HCT116 (cell line): ENCODE measurements around the gene SLC10A2. TPM values are rescaled to one million over a fixed set of nuclear protein-coding genes. Genes with fewer than 3 reads are reported as not detected.

Experiments
- ATAC-seq: fragments of 200-7000 bp; cut with Tn5 transposase; 2 replicates; pipeline ENCODE4 v1.9.1; 2020; ENCODE audit warnings: mild to moderate bottlenecking, moderate library complexity
- BruUV-seq: library from RNA; stranded (reverse); fragments of 400-500 nt; replicated peaks from 2 replicates; lab custom pipeline; 2021; lab: Mats Ljungman, UMichigan
- CTCF ChIA-PET: fragments of 300-600 bp; sonication (Branson Sonifier 250); formaldehyde crosslinking; loops from one replicate; lab custom pipeline; 2021; ENCODE audit warnings: antibody characterized with exemption; lab: Charles Lee
- POLR2A ChIA-PET: fragments of 300-600, 350-600 bp; sonication (Branson Sonifier 250); formaldehyde crosslinking; loops from one replicate; lab custom pipeline; 2021; ENCODE audit warnings: antibody characterized with exemption; lab: Charles Lee
- RAD21 ChIA-PET, 2 experiments: fragments of 300-600 bp; sonication (Branson Sonifier 250); formaldehyde crosslinking; loops; one replicate each; lab custom pipeline; 2023; ENCODE audit warnings: low total read pairs in 2 of 2; ENCODE audit not compliant: uncharacterized antibody in 2 of 2, unreplicated experiment in 2 of 2, low non-redundant PET in 1 of 2; lab: Charles Lee
- DNase-seq: peaks from one replicate; pipeline ENCODE4 v3.0.0-alpha.2; 2010; ENCODE audit warnings: low read depth, low spot score
- H2AFZ ChIP-seq: fragments of 200-600 bp; shearing (Covaris generic), sonication (generic); 2 replicates; pipeline ENCODE4 v1.6.1; 2017; ENCODE audit warnings: low read depth, mixed run types, mixed read lengths, antibody characterized with exemption, low read length; ENCODE audit not compliant: poor library complexity, severe bottlenecking
- H3K27ac ChIP-seq: 2 replicates; pipeline ENCODE4 v1.5.1; 2012; ENCODE audit warnings: low read depth, low read length
- H3K27me3 ChIP-seq: fragments of 200-600 bp; sonication (generic); 2 replicates; pipeline ENCODE4 v1.6.1; 2016; ENCODE audit warnings: mixed run types, low read length, mixed read lengths; ENCODE audit not compliant: insufficient read depth
- H3K36me3 ChIP-seq, 2 experiments: fragments of 200-500 bp in 1 of 2; fragments of 200-600 bp in 1 of 2; sonication (Bioruptor generic) in 1 of 2; sonication (generic) in 1 of 2; 2 replicates each; pipeline versions ENCODE4 v1.5.1 to v1.6.1; 2014 to 2016; ENCODE audit warnings: low read length in 2 of 2, inconsistent platforms in 1 of 2, mixed read lengths in 1 of 2, mixed run types in 1 of 2; ENCODE audit not compliant: insufficient read depth in 2 of 2, control insufficient read depth in 1 of 2
- H3K4me1 ChIP-seq, 2 experiments: fragments of 200-600 bp in 1 of 2; sonication (generic) in 1 of 2; 2 replicates each; pipeline versions ENCODE4 v1.5.1 to v1.6.1; 2012 to 2017; ENCODE audit warnings: low read length in 2 of 2, inconsistent platforms in 1 of 2, mild to moderate bottlenecking in 1 of 2, mixed read lengths in 1 of 2, mixed run types in 1 of 2, moderate library complexity in 1 of 2; ENCODE audit not compliant: insufficient read depth in 2 of 2, control insufficient read depth in 1 of 2
- H3K4me2 ChIP-seq: fragments of 200-600 bp; sonication (generic); 2 replicates; pipeline ENCODE4 v1.6.1; 2017; ENCODE audit warnings: mixed run types, low read length, mixed read lengths
- H3K4me3 ChIP-seq, 2 experiments: fragments of 200-600 bp in 1 of 2; sonication (generic) in 1 of 2; replicated peaks in 1 of 2; 2 replicates each; pipeline ENCODE4 v1.5.1; 2011 to 2016; ENCODE audit warnings: low read length in 2 of 2, control low read depth in 1 of 2, low read depth in 1 of 2, mild to moderate bottlenecking in 1 of 2, mixed read lengths in 1 of 2, mixed run types in 1 of 2
- H3K79me2 ChIP-seq: fragments of 200-600 bp; sonication (generic); 2 replicates; pipeline ENCODE4 v1.6.1; 2017; ENCODE audit warnings: mild to moderate bottlenecking, mixed run types, low read length, moderate library complexity, mixed read lengths; ENCODE audit not compliant: insufficient read depth
- H3K9ac ChIP-seq: fragments of 200-600 bp; sonication (generic); 2 replicates; pipeline ENCODE4 v1.6.1; 2016; ENCODE audit warnings: low read length, mixed read lengths
- H3K9me2 ChIP-seq: fragments of 200-600 bp; sonication (generic), shearing (Covaris generic); 2 replicates; pipeline ENCODE4 v1.6.1; 2017; ENCODE audit warnings: mixed run types, mild to moderate bottlenecking, moderate library complexity; ENCODE audit not compliant: insufficient read depth
- H3K9me3 ChIP-seq, 2 experiments: fragments of 200-500 bp in 1 of 2; fragments of 200-600 bp in 1 of 2; sonication (Bioruptor generic) in 1 of 2; sonication (generic) in 1 of 2; 2 replicates each; pipeline ENCODE4 v1.6.1; 2014 to 2017; ENCODE audit warnings: low read length in 2 of 2, mixed read lengths in 2 of 2, inconsistent platforms in 1 of 2, low read depth in 1 of 2, mild to moderate bottlenecking in 1 of 2, mixed run types in 1 of 2, moderate library complexity in 1 of 2; ENCODE audit not compliant: control insufficient read depth in 1 of 2, insufficient read depth in 1 of 2
- H4K20me1 ChIP-seq: fragments of 200-600 bp; sonication (generic), shearing (Covaris generic); 2 replicates; pipeline ENCODE4 v1.6.1; 2017; ENCODE audit warnings: mixed run types, mild to moderate bottlenecking, moderate library complexity; ENCODE audit not compliant: insufficient read depth
- CBX3 ChIP-seq: IDR thresholded peaks from 2 replicates; pipeline ENCODE4 v1.6.1; 2012; ENCODE audit warnings: low read depth
- EGR1 ChIP-seq: IDR thresholded peaks from 2 replicates; pipeline ENCODE4 v1.6.1; 2012; ENCODE audit warnings: low read depth
- ELF1 ChIP-seq: IDR thresholded peaks from 2 replicates; pipeline ENCODE4 v1.6.1; 2012; ENCODE audit warnings: low read depth, borderline replicate concordance
- EZH2phosphoT487 ChIP-seq: fragments of 200-600 bp; IDR thresholded peaks from 2 replicates; pipeline ENCODE4 v1.6.1; 2018; ENCODE audit warnings: antibody characterized with exemption, borderline replicate concordance
- FOSL1 ChIP-seq: IDR thresholded peaks from 2 replicates; pipeline ENCODE4 v1.6.1; 2012; ENCODE audit warnings: low read depth
- JUND ChIP-seq: IDR thresholded peaks from 2 replicates; pipeline ENCODE4 v1.6.1; 2012
- MAX ChIP-seq: IDR thresholded peaks from 2 replicates; pipeline ENCODE4 v1.6.1; 2012
- POLR2A ChIP-seq: IDR thresholded peaks from 2 replicates; pipeline ENCODE4 v1.7.0; 2011; ENCODE audit warnings: borderline replicate concordance; ENCODE audit not compliant: insufficient read depth, insufficient read length; ENCODE audit errors: extremely low read depth
- POLR2AphosphoS5 ChIP-seq: IDR thresholded peaks from 2 replicates; pipeline ENCODE4 v1.6.1; 2011; ENCODE audit warnings: mild to moderate bottlenecking, low read depth, low read length, moderate library complexity
- RAD21 ChIP-seq: IDR thresholded peaks from 2 replicates; pipeline ENCODE4 v1.6.1; 2012; ENCODE audit warnings: low read depth, mild to moderate bottlenecking
- TCF7L2 ChIP-seq: IDR thresholded peaks from 2 replicates; pipeline ENCODE4 v1.7.0; 2011; ENCODE audit warnings: borderline replicate concordance, inconsistent platforms; ENCODE audit not compliant: insufficient read depth, insufficient read length; ENCODE audit errors: extremely low read depth
- YY1 ChIP-seq: IDR thresholded peaks from 2 replicates; pipeline ENCODE4 v1.6.1; 2011; ENCODE audit warnings: low read length, low read depth, moderate library complexity, mild to moderate bottlenecking; ENCODE audit not compliant: insufficient replicate concordance; ENCODE audit errors: extremely low read depth
- intact Hi-C: fragments of 100-400 bp; cut with micrococcal nuclease; formaldehyde crosslinking; loops from 2 replicates; pipeline ENCODE4 v1.10.0; 2022
- total RNA-seq: library from RNA; stranded (reverse); gene quantifications from one replicate; pipeline ENCODE4 v1.2.1, GENCODE V29; 2021; ENCODE audit not compliant: unreplicated experiment
- TF ChIP-seq, protein P1 (sequence below): IDR thresholded peaks from 2 replicates; pipeline ENCODE4 v1.6.1; 2012
- TF ChIP-seq, protein P2 (sequence below): IDR thresholded peaks from 2 replicates; pipeline ENCODE4 v1.6.1; 2011; ENCODE audit warnings: mild to moderate bottlenecking, low read length, moderate library complexity; ENCODE audit not compliant: insufficient replicate concordance; ENCODE audit errors: extremely low read depth
- TF ChIP-seq, protein P3 (sequence below): IDR thresholded peaks from 2 replicates; pipeline ENCODE4 v1.6.1; 2012; ENCODE audit warnings: low read depth
- TF ChIP-seq, protein P4 (sequence below), 3 experiments: fragments of 200-600 bp in 1 of 3; sonication (generic) in 1 of 3; IDR thresholded peaks in 2 of 3; conservative IDR thresholded peaks in 1 of 3; 2 replicates each; pipeline ENCODE4 v1.5.1; 2012 to 2017; ENCODE audit warnings: low read depth in 2 of 3, low read length in 2 of 3, antibody characterized with exemption in 1 of 3, borderline replicate concordance in 1 of 3, control low read depth in 1 of 3, mild to moderate bottlenecking in 1 of 3, mixed read lengths in 1 of 3, mixed run types in 1 of 3, moderate library complexity in 1 of 3; ENCODE audit not compliant: insufficient read depth in 1 of 3

SLC10A2 gene
- total RNA-seq, 1 experiment from 2014 or later: not detected

- no peaks in the 10 kb centered on the region for H3K27me3 ChIP-seq
- intact Hi-C loops: no loop called here
- H3K4me3 ChIP-seq: no peak overlapping the region
- no peaks in the 10 kb centered on the region for H4K20me1 ChIP-seq
- no peaks in the 10 kb centered on the region for H3K9me3 ChIP-seq
- H3K9ac ChIP-seq: no peak overlapping the region
- TF ChIP-seq EZH2phosphoT487: no peak
- TF ChIP-seq POLR2A: no peak
- no peak for TF ChIP-seq ELF1
- TF ChIP-seq POLR2AphosphoS5: no peak
- TF ChIP-seq, protein P1, sequence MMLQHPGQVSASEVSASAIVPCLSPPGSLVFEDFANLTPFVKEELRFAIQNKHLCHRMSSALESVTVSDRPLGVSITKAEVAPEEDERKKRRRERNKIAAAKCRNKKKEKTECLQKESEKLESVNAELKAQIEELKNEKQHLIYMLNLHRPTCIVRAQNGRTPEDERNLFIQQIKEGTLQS: no peak
- no peak for TF ChIP-seq TCF7L2
- no peak for TF ChIP-seq CBX3
- TF ChIP-seq, protein P2, sequence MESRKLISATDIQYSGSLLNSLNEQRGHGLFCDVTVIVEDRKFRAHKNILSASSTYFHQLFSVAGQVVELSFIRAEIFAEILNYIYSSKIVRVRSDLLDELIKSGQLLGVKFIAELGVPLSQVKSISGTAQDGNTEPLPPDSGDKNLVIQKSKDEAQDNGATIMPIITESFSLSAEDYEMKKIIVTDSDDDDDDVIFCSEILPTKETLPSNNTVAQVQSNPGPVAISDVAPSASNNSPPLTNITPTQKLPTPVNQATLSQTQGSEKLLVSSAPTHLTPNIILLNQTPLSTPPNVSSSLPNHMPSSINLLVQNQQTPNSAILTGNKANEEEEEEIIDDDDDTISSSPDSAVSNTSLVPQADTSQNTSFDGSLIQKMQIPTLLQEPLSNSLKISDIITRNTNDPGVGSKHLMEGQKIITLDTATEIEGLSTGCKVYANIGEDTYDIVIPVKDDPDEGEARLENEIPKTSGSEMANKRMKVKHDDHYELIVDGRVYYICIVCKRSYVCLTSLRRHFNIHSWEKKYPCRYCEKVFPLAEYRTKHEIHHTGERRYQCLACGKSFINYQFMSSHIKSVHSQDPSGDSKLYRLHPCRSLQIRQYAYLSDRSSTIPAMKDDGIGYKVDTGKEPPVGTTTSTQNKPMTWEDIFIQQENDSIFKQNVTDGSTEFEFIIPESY: no peak
- TF ChIP-seq RAD21: no peak
- TF ChIP-seq EGR1: no peak
- TF ChIP-seq, protein P3, sequence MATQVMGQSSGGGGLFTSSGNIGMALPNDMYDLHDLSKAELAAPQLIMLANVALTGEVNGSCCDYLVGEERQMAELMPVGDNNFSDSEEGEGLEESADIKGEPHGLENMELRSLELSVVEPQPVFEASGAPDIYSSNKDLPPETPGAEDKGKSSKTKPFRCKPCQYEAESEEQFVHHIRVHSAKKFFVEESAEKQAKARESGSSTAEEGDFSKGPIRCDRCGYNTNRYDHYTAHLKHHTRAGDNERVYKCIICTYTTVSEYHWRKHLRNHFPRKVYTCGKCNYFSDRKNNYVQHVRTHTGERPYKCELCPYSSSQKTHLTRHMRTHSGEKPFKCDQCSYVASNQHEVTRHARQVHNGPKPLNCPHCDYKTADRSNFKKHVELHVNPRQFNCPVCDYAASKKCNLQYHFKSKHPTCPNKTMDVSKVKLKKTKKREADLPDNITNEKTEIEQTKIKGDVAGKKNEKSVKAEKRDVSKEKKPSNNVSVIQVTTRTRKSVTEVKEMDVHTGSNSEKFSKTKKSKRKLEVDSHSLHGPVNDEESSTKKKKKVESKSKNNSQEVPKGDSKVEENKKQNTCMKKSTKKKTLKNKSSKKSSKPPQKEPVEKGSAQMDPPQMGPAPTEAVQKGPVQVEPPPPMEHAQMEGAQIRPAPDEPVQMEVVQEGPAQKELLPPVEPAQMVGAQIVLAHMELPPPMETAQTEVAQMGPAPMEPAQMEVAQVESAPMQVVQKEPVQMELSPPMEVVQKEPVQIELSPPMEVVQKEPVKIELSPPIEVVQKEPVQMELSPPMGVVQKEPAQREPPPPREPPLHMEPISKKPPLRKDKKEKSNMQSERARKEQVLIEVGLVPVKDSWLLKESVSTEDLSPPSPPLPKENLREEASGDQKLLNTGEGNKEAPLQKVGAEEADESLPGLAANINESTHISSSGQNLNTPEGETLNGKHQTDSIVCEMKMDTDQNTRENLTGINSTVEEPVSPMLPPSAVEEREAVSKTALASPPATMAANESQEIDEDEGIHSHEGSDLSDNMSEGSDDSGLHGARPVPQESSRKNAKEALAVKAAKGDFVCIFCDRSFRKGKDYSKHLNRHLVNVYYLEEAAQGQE: no peak
- TF ChIP-seq MAX: no peak
- no peak for TF ChIP-seq YY1
- no peak for TF ChIP-seq JUND
- TF ChIP-seq, protein P4, sequence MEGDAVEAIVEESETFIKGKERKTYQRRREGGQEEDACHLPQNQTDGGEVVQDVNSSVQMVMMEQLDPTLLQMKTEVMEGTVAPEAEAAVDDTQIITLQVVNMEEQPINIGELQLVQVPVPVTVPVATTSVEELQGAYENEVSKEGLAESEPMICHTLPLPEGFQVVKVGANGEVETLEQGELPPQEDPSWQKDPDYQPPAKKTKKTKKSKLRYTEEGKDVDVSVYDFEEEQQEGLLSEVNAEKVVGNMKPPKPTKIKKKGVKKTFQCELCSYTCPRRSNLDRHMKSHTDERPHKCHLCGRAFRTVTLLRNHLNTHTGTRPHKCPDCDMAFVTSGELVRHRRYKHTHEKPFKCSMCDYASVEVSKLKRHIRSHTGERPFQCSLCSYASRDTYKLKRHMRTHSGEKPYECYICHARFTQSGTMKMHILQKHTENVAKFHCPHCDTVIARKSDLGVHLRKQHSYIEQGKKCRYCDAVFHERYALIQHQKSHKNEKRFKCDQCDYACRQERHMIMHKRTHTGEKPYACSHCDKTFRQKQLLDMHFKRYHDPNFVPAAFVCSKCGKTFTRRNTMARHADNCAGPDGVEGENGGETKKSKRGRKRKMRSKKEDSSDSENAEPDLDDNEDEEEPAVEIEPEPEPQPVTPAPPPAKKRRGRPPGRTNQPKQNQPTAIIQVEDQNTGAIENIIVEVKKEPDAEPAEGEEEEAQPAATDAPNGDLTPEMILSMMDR (IDR thresholded peaks at IDR 0.05 in 2 of 3, conservative IDR thresholded peaks at IDR 0.05 in 1 of 3; ENCODE audit: borderline replicate concordance in 1 of 3, insufficient read depth in 1 of 3, low read depth in 2 of 3, low read length in 2 of 3): no peak
- no peak for TF ChIP-seq FOSL1
- H3K79me2 ChIP-seq: no peaks in the 10 kb centered on the region
- ChIA-PET POLR2A (no interaction called here), RAD21 (no interaction called here), CTCF (no interaction called here)
- no TSS peak for BruUV-seq
- no peak overlapping the region for H3K4me2 ChIP-seq
- H2AFZ ChIP-seq: no peak overlapping the region
- no peaks in the 10 kb centered on the region for H3K9me2 ChIP-seq
- no peaks in the 10 kb centered on the region for H3K4me1 ChIP-seq
- DNase-seq (no peak), ATAC-seq (no peak)
- no peak overlapping the region for H3K27ac ChIP-seq
- H3K36me3 ChIP-seq: no peaks in the 10 kb centered on the region
Measured at GRCh38 chr13:103012646-103013045, 53.6 kb downstream of the SLC10A2 start.
